Hepatocyte (in vitro differentiated cells): Measurements from ENCODE around the gene VPS25.

Experiments used
- CTCF ChIP-seq: fragments of 200-600 bp; sonication (generic); IDR thresholded peaks from 2 replicates; pipeline ENCODE4 v1.5.1; 2016; ENCODE audit warnings: antibody characterized with exemption, mild to moderate bottlenecking; ENCODE audit not compliant: poor library complexity
- EZH2 ChIP-seq: fragments of 200-600 bp; sonication (generic); IDR thresholded peaks from 2 replicates; pipeline ENCODE4 v1.6.1; 2016; ENCODE audit warnings: antibody characterized with exemption, mild to moderate bottlenecking, borderline replicate concordance
- EZH2phosphoT487 ChIP-seq: fragments of 200-600 bp; sonication (generic); IDR thresholded peaks from one replicate; pipeline ENCODE4 v1.6.1; 2018; ENCODE audit warnings: antibody characterized with exemption, mild to moderate bottlenecking, low read depth, moderate library complexity; ENCODE audit not compliant: unreplicated experiment, severe bottlenecking

- TF ChIP-seq EZH2, result no peak
- TF ChIP-seq CTCF, result no peak
- TF ChIP-seq EZH2phosphoT487, result no peak
Measured at GRCh38 chr17:42803074-42803883, 30.0 kb downstream of the VPS25 start.
